H7 (cell line): ENCODE results near the gene SCN5A. TPM values are rescaled to one million over a fixed set of nuclear protein-coding genes. Genes with fewer than 3 reads are reported as not detected.

Experiments used
- DNase-seq: peaks from one replicate; pipeline ENCODE4 v3.0.0; 2012
- H3K27me3 ChIP-seq: 2 replicates; pipeline ENCODE4 v1.6.0; 2011; ENCODE audit warnings: mild to moderate bottlenecking, low read length; ENCODE audit not compliant: control insufficient read depth, insufficient read depth
- H3K36me3 ChIP-seq: replicated peaks from 2 replicates; pipeline ENCODE4 v1.5.1; 2011; ENCODE audit warnings: low read length; ENCODE audit not compliant: control insufficient read depth, insufficient read depth
- H3K4me3 ChIP-seq: 2 replicates; pipeline ENCODE4 v1.5.1; 2011; ENCODE audit warnings: low read depth, mild to moderate bottlenecking, control low read depth, low read length, moderate library complexity; ENCODE audit not compliant: insufficient read depth
- total RNA-seq: library from RNA; depleted of rRNA; stranded (reverse); fragments of >200 nt; shearing (Covaris generic); gene quantifications from 2 replicates; pipeline ENCODE4 v1.2.3, GENCODE V29; 2014; rRNA removed

Gene SCN5A
- total RNA-seq = 2.9 and 8.1 TPM in 2 replicates

DNA sequence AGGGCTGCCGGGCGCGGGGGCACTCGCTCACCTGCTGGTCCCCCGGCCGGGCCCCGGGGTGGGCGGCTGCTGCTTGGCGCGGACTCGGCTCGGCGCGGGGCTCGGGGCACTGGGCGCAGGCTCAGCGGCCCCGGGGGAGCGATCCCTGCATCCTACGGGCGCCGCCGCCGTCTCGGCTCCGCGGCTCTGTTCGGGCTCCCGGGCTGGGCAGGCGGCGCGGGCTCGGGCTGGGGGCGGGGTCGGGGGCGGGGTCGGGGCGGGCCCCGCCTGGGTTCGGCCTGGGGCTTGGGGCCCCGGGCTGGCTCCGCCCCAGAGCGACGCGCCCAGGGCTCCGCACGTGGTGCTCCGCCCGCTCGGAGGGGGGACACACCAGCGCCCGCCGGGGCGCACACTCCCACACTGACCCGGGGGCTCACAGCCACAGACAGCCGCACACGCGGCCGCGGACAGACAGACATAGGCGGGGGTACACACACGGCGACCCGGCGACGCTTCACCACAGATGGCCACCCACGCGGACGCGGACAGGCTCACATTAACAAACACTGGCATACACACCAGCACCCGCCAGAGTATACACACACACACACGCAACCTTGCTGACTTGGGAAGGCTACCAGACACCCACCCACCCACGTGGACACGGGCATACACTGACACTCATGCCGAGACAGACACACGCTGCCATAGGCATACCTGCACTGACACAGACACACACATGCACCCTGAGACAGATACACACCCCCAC lies at the start of gene SCN5A:
Gene SCN5A, minus strand, starts transcription at position 188 of the 748 bp plus-strand sequence. CDS start 16,380 bp downstream, outside the sequence.
- Histone ChIP-seq H3K27me3 (peaks cover 38% of the 10 kb centered on the region), H3K36me3 (no peaks in the 10 kb centered on the region)
- DNase-seq = peak; percentile 99

GRCh38 chr3:38698760-38699159 lies 49.3 kb upstream of the SCN5A start:
- Histone ChIP-seq H3K27me3 (no peaks in the 10 kb centered on the region), H3K36me3 (no peaks in the 10 kb centered on the region), H3K4me3 (no peak overlapping the region)
- no peak for DNase-seq

More for the DNA sequence above, at the start of gene SCN5A:
- H3K4me3 ChIP-seq = peak within 1 kb of the TSS; percentile 67

- Histone ChIP-seq H3K4me3 (no peak overlapping the region), H3K36me3 (no peaks in the 10 kb centered on the region), H3K27me3 (no peaks in the 10 kb centered on the region)
- no peak for DNase-seq
Measured at GRCh38 chr3:38698061-38698460, 48.6 kb upstream of the SCN5A start.

- DNase-seq = no peak
- Histone ChIP-seq H3K27me3 (no peaks in the 10 kb centered on the region), H3K4me3 (no peak overlapping the region), H3K36me3 (no peaks in the 10 kb centered on the region)
Measured at GRCh38 chr3:38696034-38696433, 46.5 kb upstream of the SCN5A start.

DNA sequence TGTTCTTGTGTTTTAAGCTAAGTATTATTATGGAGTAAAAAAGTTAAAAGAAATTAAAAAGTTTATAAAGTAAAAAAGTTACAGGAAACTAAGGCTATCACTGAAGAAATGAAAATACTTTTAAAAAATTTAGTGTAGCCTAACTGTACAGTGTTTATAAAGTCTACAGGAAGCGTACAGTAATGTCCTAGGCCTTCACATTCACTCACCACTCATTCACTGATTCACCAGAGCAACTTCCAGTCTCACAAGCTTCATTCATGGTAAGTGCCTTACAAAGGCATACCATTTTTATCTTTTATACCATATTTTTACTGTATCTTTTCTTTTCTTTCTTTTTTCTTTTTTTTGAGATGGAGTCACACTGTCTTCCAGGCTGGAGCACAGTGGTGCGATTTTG lies 40.7 kb upstream of the SCN5A start:
- Histone ChIP-seq H3K36me3 (no peaks in the 10 kb centered on the region), H3K27me3 (no peaks in the 10 kb centered on the region), H3K4me3 (no peak overlapping the region)
- no peak for DNase-seq

DNA sequence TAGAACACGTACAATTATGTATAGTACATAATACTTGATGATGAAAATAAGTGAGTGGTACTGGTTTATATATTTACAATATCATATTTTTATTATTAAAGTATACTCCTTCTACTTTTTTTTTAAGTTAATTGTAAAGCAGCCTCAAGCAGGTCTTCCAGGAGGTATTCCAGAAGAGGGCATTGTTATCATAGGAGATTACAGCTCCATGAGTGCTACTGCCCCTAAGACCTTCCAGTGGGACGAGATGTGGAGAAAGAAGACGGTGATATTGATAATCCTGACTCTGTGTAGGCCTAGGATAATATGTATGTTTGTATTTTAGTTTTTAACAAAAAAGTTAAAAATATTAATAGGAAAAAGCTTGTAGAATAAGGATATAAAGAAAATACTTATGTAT lies 40.3 kb upstream of the SCN5A start:
- no peak for DNase-seq
- no peaks in the 10 kb centered on the region for H3K27me3 ChIP-seq
- H3K4me3 ChIP-seq = no peak overlapping the region
- H3K36me3 ChIP-seq = no peaks in the 10 kb centered on the region

DNA sequence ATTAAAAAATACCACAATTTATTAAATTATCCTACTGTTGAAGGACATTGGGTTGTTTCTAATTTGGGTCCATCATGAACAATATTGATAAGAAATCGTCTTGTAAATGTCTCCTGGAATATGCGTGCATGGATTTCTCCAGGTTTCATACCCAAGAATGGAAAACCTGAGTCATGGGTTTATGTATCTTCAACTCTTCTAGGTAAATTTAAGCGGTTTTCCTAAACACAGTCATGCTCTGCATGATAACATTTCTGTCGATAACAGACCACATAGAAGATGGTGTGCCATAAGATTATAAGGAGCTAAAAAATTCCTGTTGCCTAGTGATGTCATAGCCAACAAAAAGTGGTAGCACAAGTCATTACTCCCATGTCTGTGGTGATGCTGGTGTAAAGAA lies 39.9 kb upstream of the SCN5A start:
- Histone ChIP-seq H3K27me3 (no peaks in the 10 kb centered on the region), H3K4me3 (no peak overlapping the region), H3K36me3 (no peaks in the 10 kb centered on the region)
- DNase-seq = no peak

DNA sequence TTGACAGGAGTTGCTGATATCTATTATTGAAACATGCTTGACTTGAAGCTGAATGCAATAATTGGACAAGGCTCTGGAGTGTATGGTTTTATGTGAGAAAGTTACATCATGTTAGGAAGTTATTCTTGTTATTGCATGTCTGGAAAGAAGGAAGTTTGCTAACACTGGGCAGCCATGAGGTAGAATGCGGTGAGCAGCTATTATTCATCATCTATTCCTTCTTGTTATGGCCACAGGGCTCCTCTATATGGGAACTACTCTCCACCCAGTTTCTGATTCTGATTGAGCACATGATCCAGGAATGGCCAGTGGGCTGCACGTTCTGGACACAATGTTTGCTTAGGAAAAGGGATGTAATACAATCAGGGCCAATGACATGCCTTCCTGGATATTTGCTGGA lies 37.8 kb upstream of the SCN5A start:
- DNase-seq = no peak
- Histone ChIP-seq H3K4me3 (no peak overlapping the region), H3K27me3 (no peaks in the 10 kb centered on the region), H3K36me3 (no peaks in the 10 kb centered on the region)

- Histone ChIP-seq H3K36me3 (no peaks in the 10 kb centered on the region), H3K27me3 (no peaks in the 10 kb centered on the region), H3K4me3 (no peak overlapping the region)
- DNase-seq = no peak
Measured at GRCh38 chr3:38684546-38684945, 35.1 kb upstream of the SCN5A start.

- Histone ChIP-seq H3K4me3 (no peak overlapping the region), H3K36me3 (no peaks in the 10 kb centered on the region), H3K27me3 (no peaks in the 10 kb centered on the region)
- no peak for DNase-seq
Measured at GRCh38 chr3:38669668-38670067, 20.2 kb upstream of the SCN5A start.

DNA sequence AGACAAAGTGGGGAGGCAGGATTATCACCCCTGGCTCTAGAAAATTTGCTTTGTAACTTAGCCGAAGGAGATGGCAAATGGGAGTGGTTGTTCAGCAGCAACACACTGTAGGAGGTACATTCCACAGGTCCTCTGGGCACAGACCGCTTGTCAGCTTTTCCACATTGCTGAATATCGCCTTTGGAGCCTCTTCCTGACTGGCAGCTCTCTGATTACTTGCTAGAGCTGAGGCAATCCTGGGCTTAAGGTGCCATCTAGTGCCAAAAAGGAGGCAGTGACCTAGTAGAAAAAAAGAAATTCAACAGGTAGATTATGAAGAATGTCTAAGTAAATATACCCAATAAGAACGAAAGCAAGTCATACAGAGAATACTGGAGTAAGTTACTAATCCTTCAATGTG lies 13.1 kb upstream of the SCN5A start:
- peak; percentile 69 for DNase-seq
- Histone ChIP-seq H3K27me3 (no peaks in the 10 kb centered on the region), H3K36me3 (no peaks in the 10 kb centered on the region), H3K4me3 (no peak overlapping the region)

- H3K36me3 ChIP-seq = no peaks in the 10 kb centered on the region
- H3K27me3 ChIP-seq = no peaks in the 10 kb centered on the region; the same call in 1 of the 2 replicates
- no peak overlapping the region for H3K4me3 ChIP-seq
- DNase-seq = no peak
Measured at GRCh38 chr3:38658841-38659240, 9.4 kb upstream of the SCN5A start.

GRCh38 chr3:38657369-38657768 lies 7.9 kb upstream of the SCN5A start:
- Histone ChIP-seq H3K27me3 (no peaks in the 10 kb centered on the region; the same call in 1 of the 2 replicates), H3K4me3 (no peak overlapping the region), H3K36me3 (no peaks in the 10 kb centered on the region)
- no peak for DNase-seq

GRCh38 chr3:38655708-38656300 lies 6.3 kb upstream of the SCN5A start:
- H3K27me3 ChIP-seq = peaks cover 8% of the 10 kb centered on the region
- DNase-seq = peak; percentile 69
- no peak overlapping the region for H3K4me3 ChIP-seq
- H3K36me3 ChIP-seq = no peaks in the 10 kb centered on the region

DNA sequence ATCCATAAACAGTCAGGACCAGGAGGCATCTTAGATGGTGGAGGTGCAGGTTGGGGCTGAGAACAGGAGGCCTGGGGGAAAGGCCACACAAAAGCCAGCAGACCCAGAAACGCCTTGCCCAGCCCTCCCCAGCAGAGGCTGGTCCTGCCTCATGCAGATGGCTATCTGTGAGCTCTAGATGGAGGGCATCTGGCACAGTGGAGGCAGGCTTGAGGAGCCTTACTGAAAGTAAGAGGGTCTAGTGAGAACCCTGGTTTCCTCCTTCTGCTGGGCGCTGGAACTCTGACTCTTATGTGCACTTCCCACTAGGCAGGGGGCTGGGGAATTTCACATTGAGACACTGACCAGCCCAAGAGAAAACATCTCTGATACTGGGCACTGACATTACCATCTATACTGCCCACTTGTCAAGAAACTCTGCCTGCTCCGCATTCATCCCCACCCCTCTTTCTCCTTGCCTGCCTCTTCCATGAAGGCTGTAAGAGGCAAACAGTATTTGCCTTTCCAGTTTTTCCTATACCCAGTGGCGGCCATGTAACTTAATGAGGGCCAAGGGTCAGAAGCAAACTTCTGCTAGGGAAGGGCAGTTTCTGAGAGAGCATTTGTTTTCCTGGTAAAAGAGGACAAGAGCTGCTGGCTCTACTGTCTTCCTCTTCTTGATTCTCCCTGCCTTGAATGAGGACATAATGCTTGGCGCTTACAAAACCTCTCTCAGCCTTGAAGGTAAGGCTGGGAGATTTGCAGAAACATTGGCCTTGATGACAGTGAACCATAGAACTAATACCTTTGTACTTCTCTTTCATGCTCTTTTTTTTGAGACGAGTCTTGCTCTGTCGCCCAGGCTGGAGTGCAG lies 4.4 kb upstream of the SCN5A start:
- DNase-seq = no peak
- H3K4me3 ChIP-seq = no peak overlapping the region
- H3K27me3 ChIP-seq = peaks cover 22% of the 10 kb centered on the region
- H3K36me3 ChIP-seq = no peaks in the 10 kb centered on the region
